T-helper 2 cell treated with Interferon-gamma antibody and Interleukin-4, amounts not matched to agents 5 μg/mL and 100 μg/mL, for 36 hours (primary cell): ENCODE data around the gene CNOT10.
"Not testable (repeated sequence)": the region's sequence is repeated elsewhere in the genome, so short reads cannot be mapped to it uniquely, and the experiment has no call there.

Experiments
- DNase-seq: peaks from one replicate; pipeline ENCODE4 v3.0.0; 2021; ENCODE audit warnings: low spot score
- H3K27ac Mint-ChIP-seq: one replicate; pipeline ENCODE4 v1.8.0; 2021; ENCODE audit warnings: mild to moderate bottlenecking, mixed read lengths
- H3K27me3 Mint-ChIP-seq: one replicate; pipeline ENCODE4 v1.8.0; 2021; ENCODE audit warnings: low read depth, mixed read lengths
- H3K36me3 Mint-ChIP-seq: one replicate; pipeline ENCODE4 v1.8.0; 2021; ENCODE audit warnings: low read depth, mixed read lengths
- H3K4me1 Mint-ChIP-seq: one replicate; pipeline ENCODE4 v1.8.0; 2021; ENCODE audit warnings: low read depth, mixed read lengths
- H3K4me3 Mint-ChIP-seq: one replicate; pipeline ENCODE4 v1.8.0; 2022; ENCODE audit warnings: mild to moderate bottlenecking, moderate library complexity, mixed read lengths
- H3K9me3 Mint-ChIP-seq: one replicate; pipeline ENCODE4 v1.8.0; 2021; ENCODE audit warnings: mixed read lengths

Gene CNOT10

DNA sequence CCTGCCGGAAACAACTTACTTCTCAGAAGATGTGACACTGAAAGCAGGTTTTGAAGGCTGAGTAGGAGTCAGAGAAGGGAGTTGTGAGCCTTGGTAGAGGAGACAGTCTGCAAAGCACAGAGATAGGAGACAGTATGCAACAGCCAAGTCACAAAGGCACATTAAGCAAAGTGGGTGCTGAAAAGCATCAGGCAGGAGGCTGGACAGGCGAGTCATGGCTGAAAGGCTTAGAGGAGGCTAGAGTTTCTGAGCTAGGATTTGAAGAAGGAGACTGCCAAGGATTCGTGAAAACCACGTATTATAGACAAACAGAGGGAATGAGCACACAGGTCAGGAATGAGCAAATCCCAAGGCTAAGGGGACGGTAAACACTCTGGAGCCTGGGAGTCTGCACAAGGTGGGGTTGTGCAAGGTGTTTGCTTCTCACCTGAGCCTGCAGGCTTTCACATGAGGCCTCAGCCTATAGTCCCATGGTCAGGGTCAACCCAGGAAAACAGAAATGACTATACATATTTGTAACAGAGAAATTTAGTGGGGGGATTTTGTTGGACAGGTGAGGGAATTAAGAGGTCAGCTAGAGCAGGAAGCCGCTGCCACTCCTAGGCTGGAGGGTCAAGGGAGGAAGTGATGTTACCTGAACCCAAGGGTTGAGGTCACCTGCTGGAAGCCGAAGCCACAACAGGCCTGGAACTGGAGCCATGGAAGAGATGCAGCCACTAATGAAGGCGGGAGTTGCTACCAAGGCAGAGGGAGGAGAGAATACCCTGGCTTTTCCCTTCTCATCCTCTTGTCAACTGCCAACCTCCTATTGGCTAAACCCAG lies 109.7 kb downstream of the CNOT10 start:
- H3K9me3 Mint-ChIP-seq, result no peaks in the 10 kb centered on the region
- peaks cover 1% of the 10 kb centered on the region for H3K4me1 Mint-ChIP-seq
- H3K36me3 Mint-ChIP-seq, result no peaks in the 10 kb centered on the region
- DNase-seq, result no peak
- no peak overlapping the region for H3K27ac Mint-ChIP-seq
- H3K27me3 Mint-ChIP-seq, result peaks cover 2% of the 10 kb centered on the region
- no peak overlapping the region for H3K4me3 Mint-ChIP-seq

DNA sequence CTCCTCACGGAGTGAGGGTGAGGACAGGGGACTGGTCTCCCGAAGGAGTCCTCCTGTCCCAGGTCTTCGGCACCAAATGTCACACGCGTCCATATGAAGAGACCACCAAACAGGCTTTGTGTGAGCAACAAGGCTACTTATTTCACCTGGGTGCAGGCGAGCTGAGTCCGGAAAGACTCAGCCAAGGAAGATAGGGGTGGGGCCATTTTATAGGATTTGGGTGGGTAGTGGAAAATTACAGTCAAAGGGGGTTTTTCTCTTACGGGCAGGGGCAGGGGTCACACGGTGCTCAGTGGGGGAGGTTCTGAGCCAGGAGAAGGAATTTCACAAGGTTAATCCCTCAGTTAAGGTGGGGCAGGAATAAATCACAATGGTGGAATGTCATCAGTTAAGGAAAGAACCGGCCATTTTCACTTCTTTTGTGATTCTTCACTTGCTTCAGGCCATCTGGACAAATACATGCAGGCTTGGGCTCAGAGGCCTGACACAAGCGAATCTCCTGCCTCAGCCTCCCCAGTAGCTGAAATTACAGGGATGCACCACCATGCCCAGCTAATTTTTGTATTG lies 111.5 kb downstream of the CNOT10 start:
- H3K27ac Mint-ChIP-seq, H3K4me1 Mint-ChIP-seq, DNase-seq, H3K36me3 Mint-ChIP-seq, H3K9me3 Mint-ChIP-seq, H3K4me3 Mint-ChIP-seq, H3K27me3 Mint-ChIP-seq: not testable (repeated sequence)

GRCh38 chr3:32797776-32798175 lies 112.8 kb downstream of the CNOT10 start:
- no peak overlapping the region for H3K4me3 Mint-ChIP-seq
- peaks cover 8% of the 10 kb centered on the region for H3K4me1 Mint-ChIP-seq
- peaks cover 7% of the 10 kb centered on the region for H3K27me3 Mint-ChIP-seq
- no peak for DNase-seq
- H3K36me3 Mint-ChIP-seq, result no peaks in the 10 kb centered on the region
- H3K9me3 Mint-ChIP-seq, result no peaks in the 10 kb centered on the region
- no peak overlapping the region for H3K27ac Mint-ChIP-seq

DNA sequence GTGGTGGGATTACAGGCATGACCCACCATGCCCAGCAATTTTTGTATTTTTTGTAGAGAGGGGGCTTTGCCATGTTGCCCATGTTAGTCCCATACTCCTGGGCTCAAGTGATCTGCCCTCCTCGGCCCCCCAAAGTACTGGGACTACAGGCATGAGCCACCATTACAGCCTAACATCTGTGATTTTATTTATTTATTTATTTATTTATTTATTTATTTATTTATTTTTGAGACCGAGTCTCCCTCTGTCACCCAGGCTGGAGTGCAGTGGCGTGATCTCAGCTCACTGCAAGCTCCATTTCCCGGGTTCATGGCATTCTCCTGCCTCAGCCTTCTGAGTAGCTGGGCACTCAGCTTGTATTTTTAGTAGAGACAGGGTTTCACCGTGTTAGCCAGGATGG lies 116.5 kb downstream of the CNOT10 start:
- not testable (repeated sequence) for DNase-seq, H3K4me3 Mint-ChIP-seq, H3K4me1 Mint-ChIP-seq, H3K27ac Mint-ChIP-seq, H3K9me3 Mint-ChIP-seq, H3K36me3 Mint-ChIP-seq
- H3K27me3 Mint-ChIP-seq, result peaks cover 19% of the 10 kb centered on the region

GRCh38 chr3:32813180-32813579 lies 128.2 kb downstream of the CNOT10 start:
- Mint-ChIP-seq H3K27ac (no peak overlapping the region), H3K4me3 (no peak overlapping the region), H3K4me1 (peaks cover 25% of the 10 kb centered on the region), H3K27me3 (peaks cover 43% of the 10 kb centered on the region), H3K9me3 (no peaks in the 10 kb centered on the region), H3K36me3 (no peaks in the 10 kb centered on the region)
- no peak for DNase-seq

DNA sequence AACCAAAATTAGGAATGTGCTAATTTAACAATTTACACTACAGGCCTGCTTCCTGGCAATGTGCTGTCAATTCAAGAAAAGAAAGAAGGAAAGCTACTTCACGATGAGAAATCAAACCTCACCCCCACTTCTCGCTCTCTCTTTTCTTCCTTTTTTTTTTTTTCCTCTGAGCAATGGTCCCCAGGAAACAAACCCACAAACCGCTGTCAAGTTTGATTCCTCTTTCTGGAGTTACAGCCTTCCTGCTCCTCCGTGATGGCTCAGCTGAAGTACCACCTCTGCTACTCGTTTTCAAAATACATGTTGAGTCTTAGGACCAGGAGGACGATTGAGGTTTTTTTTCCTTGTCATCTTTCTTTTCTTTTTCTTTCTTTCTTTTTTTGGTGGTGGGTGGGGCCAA lies 129.4 kb downstream of the CNOT10 start:
- DNase-seq, result no peak

GRCh38 chr3:32815841-32816438 lies 131.0 kb downstream of the CNOT10 start:
- H3K27ac Mint-ChIP-seq, result no peak overlapping the region
- H3K9me3 Mint-ChIP-seq, result no peaks in the 10 kb centered on the region
- no peak for DNase-seq
- H3K27me3 Mint-ChIP-seq, result peaks cover 66% of the 10 kb centered on the region
- no peaks in the 10 kb centered on the region for H3K36me3 Mint-ChIP-seq
- H3K4me1 Mint-ChIP-seq, result peaks cover 25% of the 10 kb centered on the region
- peak overlapping the region; percentile 19 for H3K4me3 Mint-ChIP-seq

More for the DNA sequence above, 129.4 kb downstream of the CNOT10 start:
- Mint-ChIP-seq H3K36me3 (no peaks in the 10 kb centered on the region), H3K27ac (no peak overlapping the region), H3K27me3 (peaks cover 52% of the 10 kb centered on the region), H3K4me1 (peaks cover 25% of the 10 kb centered on the region), H3K4me3 (no peak overlapping the region), H3K9me3 (no peaks in the 10 kb centered on the region)

GRCh38 chr3:32816439-32817256 lies 131.7 kb downstream of the CNOT10 start:
- peak; percentile 14 for DNase-seq
- Mint-ChIP-seq H3K36me3 (no peaks in the 10 kb centered on the region), H3K27ac (no peak overlapping the region), H3K4me3 (peak overlapping the region; percentile 76), H3K9me3 (no peaks in the 10 kb centered on the region), H3K4me1 (peaks cover 24% of the 10 kb centered on the region), H3K27me3 (peaks cover 67% of the 10 kb centered on the region)

GRCh38 chr3:32817257-32817557 lies 132.2 kb downstream of the CNOT10 start:
- Mint-ChIP-seq H3K36me3 (no peaks in the 10 kb centered on the region), H3K27ac (no peak overlapping the region), H3K4me3 (peak overlapping the region; percentile 75), H3K9me3 (no peaks in the 10 kb centered on the region), H3K4me1 (peaks cover 23% of the 10 kb centered on the region), H3K27me3 (peaks cover 69% of the 10 kb centered on the region)
- DNase-seq, result no peak

DNA sequence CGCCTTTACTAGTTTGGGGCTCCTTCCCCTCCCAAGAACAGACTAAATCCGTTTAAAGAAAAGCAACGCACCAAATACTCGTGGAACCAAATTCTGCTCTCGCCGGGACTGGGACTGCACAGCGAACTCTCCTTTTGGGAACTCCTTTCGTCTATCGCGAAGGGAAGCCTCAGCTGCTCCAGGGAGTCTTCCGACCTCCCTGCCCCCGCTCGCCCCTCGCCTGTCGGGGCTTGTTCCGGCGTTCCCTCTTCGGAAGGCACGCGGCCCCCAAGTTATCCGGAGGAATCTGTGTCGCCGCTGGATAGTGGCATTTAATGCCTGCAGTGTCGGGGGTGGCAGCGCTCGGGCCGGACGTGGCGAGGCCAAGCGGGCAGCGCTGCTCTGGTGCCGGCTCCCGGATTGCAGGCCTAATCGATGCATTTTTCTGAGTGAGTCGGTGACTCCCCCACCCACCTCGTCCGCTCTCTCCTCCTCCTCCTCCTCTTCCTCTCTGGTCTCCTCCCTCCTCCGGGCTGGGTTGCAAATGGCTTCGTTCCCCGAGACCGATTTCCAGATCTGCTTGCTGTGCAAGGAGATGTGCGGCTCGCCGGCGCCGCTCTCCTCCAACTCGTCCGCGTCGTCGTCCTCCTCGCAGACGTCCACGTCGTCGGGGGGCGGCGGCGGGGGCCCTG lies 132.7 kb downstream of the CNOT10 start, which contains the start of gene TRIM71:
Gene TRIM71, plus strand, starts transcription at position 440 of the 671 bp plus-strand sequence. Its CDS starts 84 bp downstream, at position 524.
- Mint-ChIP-seq H3K9me3 (no peaks in the 10 kb centered on the region), H3K27me3 (peaks cover 69% of the 10 kb centered on the region), H3K4me1 (peaks cover 23% of the 10 kb centered on the region), H3K27ac (peak within 1 kb of the TSS; percentile 74), H3K4me3 (peak within 1 kb of the TSS; percentile 76), H3K36me3 (no peaks in the 10 kb centered on the region)
- DNase-seq, result peak; percentile 11

GRCh38 chr3:32818229-32818969 lies 133.4 kb downstream of the CNOT10 start:
- peak; percentile 5 for DNase-seq
- Mint-ChIP-seq H3K27me3 (peaks cover 69% of the 10 kb centered on the region), H3K4me1 (peaks cover 23% of the 10 kb centered on the region), H3K36me3 (no peaks in the 10 kb centered on the region), H3K9me3 (no peaks in the 10 kb centered on the region), H3K4me3 (peak overlapping the region; percentile 63), H3K27ac (no peak overlapping the region)

DNA sequence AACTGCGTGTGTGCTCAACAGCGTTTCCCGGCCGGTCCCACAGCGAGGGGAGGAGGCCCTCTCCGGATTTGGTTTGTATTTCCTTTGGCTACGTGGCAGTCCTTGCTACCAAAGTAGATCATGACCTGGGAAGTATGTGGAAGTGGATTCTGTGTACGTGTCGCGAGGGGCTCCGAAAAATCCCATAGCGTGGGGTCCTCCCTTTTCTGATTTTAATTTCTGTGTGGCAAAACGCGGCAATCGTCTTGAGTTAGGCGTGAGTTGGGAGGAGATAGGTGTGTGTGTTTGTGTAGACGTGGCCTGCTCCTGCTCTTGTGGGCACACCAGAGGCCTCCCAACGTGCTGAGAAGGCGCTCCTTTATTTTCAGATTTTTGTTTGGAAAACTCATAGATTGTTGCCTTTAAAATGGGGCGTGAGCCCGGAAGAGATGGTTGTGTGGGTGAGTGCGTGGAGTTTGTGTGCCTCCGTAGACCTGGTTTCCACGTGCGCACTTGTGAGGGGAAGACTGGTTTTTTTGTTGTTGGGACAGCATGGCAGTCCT lies 134.1 kb downstream of the CNOT10 start:
- peaks cover 23% of the 10 kb centered on the region for H3K4me1 Mint-ChIP-seq

More for the DNA sequence above, 134.1 kb downstream of the CNOT10 start:
- Mint-ChIP-seq H3K27ac (no peak overlapping the region), H3K9me3 (no peaks in the 10 kb centered on the region), H3K27me3 (peaks cover 70% of the 10 kb centered on the region), H3K4me3 (peak overlapping the region; percentile 63), H3K36me3 (no peaks in the 10 kb centered on the region)
- no peak for DNase-seq
